ENCODE measurements around the gene ITM2B.
A peak's percentile ranks its signal among the peaks of the same experiment; 100 is the strongest.

The ITM2B gene

GRCh38 chr13:48264058-48264457, 31.1 kb downstream of the ITM2B start:
- DNase-seq: no peak

- no peak for DNase-seq
These were observed 32.3 kb downstream of the ITM2B start for GRCh38 chr13:48265217-48265815.

- DNase-seq: no peak
These were observed 33.1 kb downstream of the ITM2B start for GRCh38 chr13:48266150-48266549.

GRCh38 chr13:48266701-48267639, 34.0 kb downstream of the ITM2B start:
- DNase-seq: no peak

GRCh38 chr13:48268019-48268418, 35.0 kb downstream of the ITM2B start:
- DNase-seq: no peak

- no peak for DNase-seq
These were observed 40.3 kb downstream of the ITM2B start for GRCh38 chr13:48273346-48273745.

- DNase-seq: no peak
These were observed 42.5 kb downstream of the ITM2B start for GRCh38 chr13:48275507-48275906.

- no peak for DNase-seq
These were observed 45.8 kb downstream of the ITM2B start for GRCh38 chr13:48278806-48279205.

GRCh38 chr13:48281556-48281955, 48.5 kb downstream of the ITM2B start:
- DNase-seq: no peak

GRCh38 chr13:48291730-48292129, 58.7 kb downstream of the ITM2B start:
- no peak for DNase-seq

- DNase-seq: no peak
These were observed 59.6 kb downstream of the ITM2B start for GRCh38 chr13:48292650-48293049.

GRCh38 chr13:48294653-48295052, 61.6 kb downstream of the ITM2B start:
- no peak for DNase-seq

GRCh38 chr13:48295271-48295670, 62.3 kb downstream of the ITM2B start:
- DNase-seq: no peak

- DNase-seq: no peak
These were observed 63.5 kb downstream of the ITM2B start for GRCh38 chr13:48296528-48296927.

- no peak for DNase-seq
These were observed 64.3 kb downstream of the ITM2B start for GRCh38 chr13:48297131-48297786.

- no peak for DNase-seq
These were observed 66.6 kb downstream of the ITM2B start for GRCh38 chr13:48299591-48299990.

- DNase-seq: no peak
These were observed 69.9 kb downstream of the ITM2B start for GRCh38 chr13:48302871-48303358.

GRCh38 chr13:48303359-48304142, 70.5 kb downstream of the ITM2B start, which contains the start of gene RB1:
TSS of gene RB1 (plus strand) at chr13:48303751. CDS start at chr13:48303913, 162 bp downstream.
- DNase-seq: peak; percentile 94

- peak; percentile 51 for DNase-seq
These were observed 71.3 kb downstream of the ITM2B start for GRCh38 chr13:48304143-48304876.

GRCh38 chr13:48311223-48311622, 78.2 kb downstream of the ITM2B start:
- DNase-seq: no peak

GRCh38 chr13:48315969-48316650, 83.1 kb downstream of the ITM2B start:
- no peak for DNase-seq

Data from CD4-positive, alpha-beta T cell treated with Interleukin-10 for 1 hour (primary cell).